ENCODE results near the gene PPP1R1C. TPM values are rescaled to one million over a fixed set of nuclear protein-coding genes. Genes with fewer than 3 reads are reported as not detected.

PPP1R1C gene
- total RNA-seq, 6 experiments from 2014 or later: 0.31 to 0.48 (median 0.39) TPM; not detected in 2

- H3K9me3 Mint-ChIP-seq: no peaks in the 10 kb centered on the region
- H3K27ac Mint-ChIP-seq: no peak overlapping the region
- H3K27me3 Mint-ChIP-seq (ENCODE audit: insufficient read depth): no peaks in the 10 kb centered on the region; the same call in 1 of the 2 replicates
- no peak for TF ChIP-seq CTCF (IDR thresholded peaks at IDR 0.05)
- no peak for DNase-seq
- H3K4me3 Mint-ChIP-seq: no peak overlapping the region
- H3K36me3 Mint-ChIP-seq (ENCODE audit: low read depth): no peaks in the 10 kb centered on the region
- peaks cover 31% of the 10 kb centered on the region for H3K4me1 Mint-ChIP-seq (ENCODE audit: low read depth)
Measured at GRCh38 chr2:182144041-182144775, 158.6 kb downstream of the PPP1R1C start.

GRCh38 chr2:182144776-182145165 lies 159.1 kb downstream of the PPP1R1C start:
- Mint-ChIP-seq H3K4me1 (ENCODE audit: low read depth) (peaks cover 37% of the 10 kb centered on the region), H3K27ac (no peak overlapping the region), H3K36me3 (ENCODE audit: low read depth) (no peaks in the 10 kb centered on the region), H3K9me3 (no peaks in the 10 kb centered on the region), H3K4me3 (no peak overlapping the region), H3K27me3 (ENCODE audit: insufficient read depth) (no peaks in the 10 kb centered on the region; the same call in 1 of the 2 replicates)
- no peak for TF ChIP-seq CTCF (IDR thresholded peaks at IDR 0.05)
- DNase-seq: no peak

GRCh38 chr2:182148344-182148743 lies 162.7 kb downstream of the PPP1R1C start:
- no peak for TF ChIP-seq CTCF (IDR thresholded peaks at IDR 0.05)
- DNase-seq: no peak
- Mint-ChIP-seq H3K27ac (no peak overlapping the region; the same call in 1 of the 2 replicates), H3K4me3 (no peak overlapping the region), H3K9me3 (no peaks in the 10 kb centered on the region), H3K36me3 (ENCODE audit: low read depth) (no peaks in the 10 kb centered on the region), H3K27me3 (ENCODE audit: insufficient read depth) (no peaks in the 10 kb centered on the region; the same call in 1 of the 2 replicates), H3K4me1 (ENCODE audit: low read depth) (peaks cover 37% of the 10 kb centered on the region)

GRCh38 chr2:182163878-182164277 lies 178.2 kb downstream of the PPP1R1C start:
- TF ChIP-seq CTCF (IDR thresholded peaks at IDR 0.05): no peak
- Mint-ChIP-seq H3K4me3 (no peak overlapping the region), H3K27me3 (ENCODE audit: insufficient read depth) (no peaks in the 10 kb centered on the region; the same call in 1 of the 2 replicates), H3K27ac (no peak overlapping the region), H3K36me3 (ENCODE audit: low read depth) (no peaks in the 10 kb centered on the region), H3K4me1 (ENCODE audit: low read depth) (peaks cover 15% of the 10 kb centered on the region), H3K9me3 (no peaks in the 10 kb centered on the region)
- DNase-seq: no peak

GRCh38 chr2:182164686-182165085 lies 179.0 kb downstream of the PPP1R1C start:
- no peaks in the 10 kb centered on the region for H3K9me3 Mint-ChIP-seq
- no peak for DNase-seq
- peaks cover 14% of the 10 kb centered on the region for H3K4me1 Mint-ChIP-seq (ENCODE audit: low read depth)
- H3K4me3 Mint-ChIP-seq: no peak overlapping the region
- no peaks in the 10 kb centered on the region; the same call in 1 of the 2 replicates for H3K27me3 Mint-ChIP-seq (ENCODE audit: insufficient read depth)
- TF ChIP-seq CTCF (IDR thresholded peaks at IDR 0.05): no peak
- no peak overlapping the region for H3K27ac Mint-ChIP-seq
- no peaks in the 10 kb centered on the region for H3K36me3 Mint-ChIP-seq (ENCODE audit: low read depth)
